Glomerular endothelial cell (primary cell): ENCODE data around the gene JPT1. TPM values are rescaled to one million over a fixed set of nuclear protein-coding genes. Genes with fewer than 3 reads are reported as not detected.
"Not testable (repeated sequence)": the region's sequence is repeated elsewhere in the genome, so short reads cannot be mapped to it uniquely, and the experiment has no call there.

ENCODE experiments used
- DNase-seq: peaks from one replicate; pipeline ENCODE4 v3.0.0-alpha.2; 2011; ENCODE audit warnings: low read depth, low spot score; ENCODE audit errors: extremely low read depth
- total RNA-seq: library from RNA; depleted of rRNA; stranded (reverse); fragments of >200 nt; gene quantifications from 2 replicates; pipeline ENCODE4 v1.2.3, GENCODE V29; 2015

JPT1 gene
- total RNA-seq, 1 donor from 2014 or later, result 257 TPM

DNA sequence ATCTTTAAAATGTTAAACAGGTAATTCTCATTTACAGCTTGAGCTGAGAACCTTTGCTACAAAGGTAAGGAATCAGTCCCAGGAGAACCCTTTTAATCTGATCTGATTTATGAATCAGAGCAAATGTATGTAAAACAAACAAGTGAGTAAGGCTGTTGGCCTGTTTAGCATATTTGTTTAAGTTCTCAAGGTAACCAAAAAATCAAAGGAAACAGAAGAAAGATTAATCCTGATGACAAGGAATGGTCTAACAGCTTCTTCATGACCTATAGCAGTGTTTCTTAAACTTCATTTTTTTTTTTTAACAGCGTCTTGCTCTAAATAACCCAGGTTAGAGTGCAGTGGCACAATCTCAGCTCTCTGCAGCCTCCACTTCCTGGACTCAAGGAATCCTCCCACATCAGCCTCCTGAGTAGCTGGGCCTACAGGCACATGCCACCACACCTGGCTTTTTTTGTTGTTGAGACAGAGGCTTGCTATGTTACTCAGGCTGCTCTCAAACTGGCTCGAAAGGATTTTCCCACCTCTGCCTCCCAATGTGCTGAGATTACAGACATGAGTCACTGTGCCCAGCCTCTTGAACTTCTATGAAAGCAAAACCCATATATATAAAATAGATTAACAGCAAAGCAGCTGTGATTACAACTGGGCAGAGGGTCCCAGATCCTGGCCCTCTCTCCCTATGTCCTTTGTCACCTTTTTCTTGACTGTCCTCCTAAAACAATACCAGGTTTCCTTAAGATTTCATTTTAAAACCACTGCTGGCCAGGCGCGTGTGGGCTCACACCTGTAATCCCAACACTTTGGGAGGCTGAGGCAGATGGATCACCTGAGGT, 5.1 kb upstream of the JPT1 start:
- no peak for DNase-seq

DNA sequence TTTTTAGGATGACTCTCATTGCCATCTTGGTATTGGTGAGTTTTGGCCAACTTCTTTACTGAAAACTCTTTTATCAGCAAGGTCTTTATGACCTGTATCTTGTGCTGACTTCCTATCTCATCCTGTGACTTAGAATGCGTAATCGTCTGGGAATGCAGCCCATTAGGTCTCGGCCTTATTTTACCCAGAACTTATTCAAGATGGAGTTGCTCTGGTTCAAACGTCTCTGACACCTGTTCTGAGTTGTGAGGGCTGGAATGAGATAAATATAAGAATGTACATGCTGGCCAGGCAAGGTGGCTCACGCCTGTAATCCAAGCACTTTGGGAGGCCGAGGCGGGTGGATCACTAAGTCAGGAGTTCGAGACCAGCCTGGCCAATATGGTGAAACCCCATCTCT, 4.2 kb upstream of the JPT1 start:
- DNase-seq, result not testable (repeated sequence)

DNA sequence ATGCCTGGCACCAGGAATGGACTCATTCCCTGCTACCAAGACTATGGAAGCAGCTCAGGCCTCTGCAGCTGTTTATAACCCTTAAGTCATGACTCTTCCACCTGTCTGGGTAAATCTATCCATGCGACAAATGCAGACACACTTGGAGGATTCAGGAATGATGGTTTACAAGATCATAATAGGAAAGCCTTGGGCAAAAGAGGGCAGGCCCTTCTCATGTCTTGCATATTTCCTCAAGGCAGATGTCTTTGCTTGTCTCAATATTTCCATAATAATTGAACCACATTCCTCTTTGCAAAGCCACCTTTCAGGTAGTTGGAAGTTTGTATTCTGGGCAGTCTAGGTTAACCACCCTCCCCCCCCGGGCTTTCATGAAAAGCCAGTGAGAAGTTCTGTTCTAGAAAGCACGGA, 884 bp upstream of the JPT1 start:
- no peak for DNase-seq

DNA sequence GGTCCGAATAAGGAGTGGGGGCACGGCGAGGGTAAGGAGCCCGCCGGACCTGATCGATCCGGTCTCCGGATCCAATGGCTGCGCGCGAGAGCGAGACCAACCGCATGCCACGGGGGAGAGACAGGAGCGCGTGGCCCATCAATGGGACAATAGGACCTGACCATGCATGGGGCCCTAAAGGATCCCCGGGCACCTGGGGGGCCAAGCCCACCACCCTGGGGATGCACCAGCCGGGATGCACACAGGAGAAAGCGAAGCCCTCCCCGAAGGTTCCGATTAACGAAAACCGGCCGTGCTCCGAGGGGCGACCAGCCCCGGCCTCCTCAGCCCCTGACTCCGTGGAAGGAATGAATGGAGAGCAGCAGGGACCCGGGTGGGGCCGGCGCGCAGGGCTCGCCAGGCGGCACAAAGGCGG, 525 bp downstream of the JPT1 start:
- DNase-seq, result no peak

DNA sequence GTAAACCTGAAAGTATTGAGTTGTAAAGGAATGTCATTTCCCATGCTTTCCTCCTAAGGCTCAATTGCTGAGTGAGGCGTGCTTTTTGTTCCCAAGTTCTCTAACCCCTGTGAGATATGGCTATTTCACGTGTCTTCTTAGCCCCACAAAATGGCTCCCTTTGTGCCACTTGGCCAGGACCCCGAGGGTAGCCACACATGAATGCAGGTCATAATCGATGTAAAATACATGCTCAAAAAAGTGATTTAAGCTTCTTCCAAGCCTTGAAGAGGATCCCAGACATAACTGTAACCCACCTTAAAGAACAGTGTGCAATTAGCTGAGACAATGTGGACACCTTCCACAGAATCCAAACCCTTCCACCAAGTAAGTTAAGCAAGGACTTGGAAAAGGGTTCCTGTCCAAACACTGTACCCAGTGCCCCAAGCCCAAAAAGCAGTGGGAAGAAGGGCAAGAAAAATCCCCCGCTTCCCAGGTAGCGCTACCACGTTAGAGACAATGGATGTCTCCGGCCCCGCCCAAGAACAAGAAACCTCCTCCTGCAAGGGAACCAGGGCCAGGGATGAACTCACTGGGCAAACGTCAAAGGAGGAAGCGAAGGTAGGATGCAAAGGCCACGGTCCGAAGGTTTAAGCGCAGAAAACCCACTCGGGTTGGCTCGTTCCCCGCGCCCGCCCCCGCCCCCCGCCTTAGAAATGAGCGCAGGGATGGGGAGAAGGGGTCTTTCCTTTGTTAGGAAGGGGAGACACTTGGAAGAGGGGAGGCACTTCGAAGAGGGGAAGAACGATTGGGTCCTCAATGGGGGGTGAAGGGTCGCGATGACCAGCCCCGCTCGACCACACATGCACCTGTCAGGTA, 1.2 kb downstream of the JPT1 start:
- no peak for DNase-seq

DNA sequence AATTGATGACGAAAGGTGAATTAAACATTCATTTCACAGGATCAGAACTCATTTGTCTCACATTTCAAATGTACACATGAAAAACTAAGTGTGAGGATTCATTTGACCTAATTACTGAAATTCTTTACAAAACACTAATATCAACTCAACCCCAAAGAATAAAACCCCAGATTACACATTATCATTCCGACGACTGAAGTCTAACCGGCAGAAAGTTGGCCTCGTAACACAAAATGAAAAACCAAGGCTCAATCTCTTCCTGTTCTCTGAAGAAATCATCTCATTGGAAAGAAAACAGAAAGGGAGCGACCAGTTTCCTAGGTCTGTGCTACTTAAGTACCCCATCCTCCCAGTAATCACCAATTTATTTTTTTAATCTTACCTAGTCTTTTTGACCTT, 1.8 kb downstream of the JPT1 start:
- DNase-seq, result no peak

DNA sequence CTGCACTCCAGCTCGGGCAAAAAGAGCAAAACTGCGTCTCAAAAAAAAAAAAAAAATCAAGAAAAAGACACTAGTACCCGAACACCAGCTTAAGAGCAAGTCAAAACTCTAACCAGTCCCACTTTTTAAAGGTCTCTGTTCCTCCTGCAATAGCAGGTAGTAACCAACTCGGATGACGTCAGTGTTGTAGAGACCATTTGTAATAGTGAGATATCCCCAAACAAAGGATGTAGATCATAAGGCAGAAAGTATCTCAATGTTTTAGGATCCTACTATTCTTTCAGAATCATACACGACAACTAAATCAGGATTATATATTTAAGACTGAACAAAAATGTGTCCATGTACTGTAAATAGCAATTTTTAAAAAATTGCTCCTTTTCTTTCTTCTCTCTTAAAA, 2.4 kb downstream of the JPT1 start:
- no peak for DNase-seq

DNA sequence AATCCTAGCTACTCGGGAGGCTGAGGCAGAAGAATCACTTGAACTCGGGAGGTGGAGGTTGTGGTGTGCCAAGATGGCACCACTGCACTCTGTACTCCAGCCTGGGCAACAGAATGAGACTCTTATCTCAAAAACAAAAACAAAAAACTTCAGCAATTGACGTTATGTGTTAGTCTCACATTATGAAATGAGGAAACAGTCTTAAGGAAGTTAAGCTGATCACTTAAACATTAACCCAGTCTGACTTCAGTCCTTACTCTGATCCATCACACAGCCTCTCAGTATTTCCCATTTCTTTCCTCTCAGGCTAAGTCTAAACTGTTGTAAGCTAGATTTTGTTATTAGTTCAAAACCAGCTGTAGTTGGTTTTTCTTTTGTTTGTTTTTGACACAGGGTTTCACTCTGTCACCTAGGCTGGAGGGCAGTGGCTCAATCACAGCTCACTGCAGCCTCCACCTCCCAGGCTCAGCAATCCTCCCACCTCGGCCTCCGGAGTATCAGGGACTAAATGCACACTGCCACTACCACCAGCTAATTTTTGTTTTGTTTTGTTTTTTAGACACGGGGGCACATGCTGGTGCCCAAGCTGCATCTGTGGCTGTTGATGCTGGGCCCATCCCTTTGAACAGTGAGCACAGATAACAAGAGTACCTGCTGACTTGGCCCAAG, 6.3 kb downstream of the JPT1 start:
- DNase-seq, result no peak

DNA sequence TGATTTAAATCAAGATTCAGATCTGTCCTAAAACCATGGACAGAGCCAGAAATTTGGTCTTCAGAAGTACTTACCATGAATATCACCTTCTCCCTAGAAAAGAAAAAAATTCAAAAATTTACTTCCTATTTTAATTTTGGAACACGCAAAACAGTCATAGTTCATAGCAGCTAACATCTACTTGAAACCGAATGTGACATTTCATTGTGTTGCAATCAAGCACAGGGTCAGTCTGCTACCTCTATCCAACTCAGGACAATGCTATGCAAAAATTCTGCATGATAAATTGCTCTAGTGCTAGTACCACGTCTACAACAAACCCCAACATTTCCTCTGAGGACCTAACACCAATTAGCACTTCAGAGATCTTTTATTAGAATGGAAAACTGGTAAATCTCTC, 7.7 kb downstream of the JPT1 start:
- DNase-seq, result no peak

DNA sequence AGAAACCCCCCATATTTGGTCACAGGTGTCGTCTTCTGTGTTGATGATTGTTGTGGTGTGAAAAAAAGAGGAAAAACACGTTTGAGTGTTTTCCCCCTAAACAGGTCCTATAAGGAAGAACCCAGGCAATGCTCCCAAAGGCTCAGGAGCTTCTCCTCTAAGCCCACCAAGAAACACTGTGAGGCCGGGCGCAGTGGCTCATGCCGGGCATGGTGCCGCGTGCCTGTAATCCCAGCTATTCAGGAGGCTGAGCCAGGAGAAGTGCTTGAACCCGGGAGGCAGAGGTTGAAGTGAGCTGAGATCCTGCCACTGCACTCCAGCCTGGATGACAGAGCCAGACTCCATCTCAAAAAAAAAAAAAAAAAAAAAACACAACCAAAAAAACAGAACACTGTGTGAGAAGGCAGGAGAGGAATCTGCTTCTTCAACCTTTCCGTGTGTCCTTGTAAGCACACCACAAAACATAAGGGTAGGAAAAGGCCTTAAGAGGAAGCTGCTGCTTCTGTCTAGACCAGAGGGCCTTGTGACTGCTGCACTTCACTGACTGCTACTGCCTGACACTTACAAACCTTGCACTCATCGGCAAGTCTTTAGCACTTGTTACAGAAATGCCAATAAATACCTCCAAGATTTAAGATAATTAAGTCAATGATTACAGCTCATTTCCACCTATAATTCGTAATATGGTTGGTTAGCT, 9.3 kb downstream of the JPT1 start:
- DNase-seq, result no peak

DNA sequence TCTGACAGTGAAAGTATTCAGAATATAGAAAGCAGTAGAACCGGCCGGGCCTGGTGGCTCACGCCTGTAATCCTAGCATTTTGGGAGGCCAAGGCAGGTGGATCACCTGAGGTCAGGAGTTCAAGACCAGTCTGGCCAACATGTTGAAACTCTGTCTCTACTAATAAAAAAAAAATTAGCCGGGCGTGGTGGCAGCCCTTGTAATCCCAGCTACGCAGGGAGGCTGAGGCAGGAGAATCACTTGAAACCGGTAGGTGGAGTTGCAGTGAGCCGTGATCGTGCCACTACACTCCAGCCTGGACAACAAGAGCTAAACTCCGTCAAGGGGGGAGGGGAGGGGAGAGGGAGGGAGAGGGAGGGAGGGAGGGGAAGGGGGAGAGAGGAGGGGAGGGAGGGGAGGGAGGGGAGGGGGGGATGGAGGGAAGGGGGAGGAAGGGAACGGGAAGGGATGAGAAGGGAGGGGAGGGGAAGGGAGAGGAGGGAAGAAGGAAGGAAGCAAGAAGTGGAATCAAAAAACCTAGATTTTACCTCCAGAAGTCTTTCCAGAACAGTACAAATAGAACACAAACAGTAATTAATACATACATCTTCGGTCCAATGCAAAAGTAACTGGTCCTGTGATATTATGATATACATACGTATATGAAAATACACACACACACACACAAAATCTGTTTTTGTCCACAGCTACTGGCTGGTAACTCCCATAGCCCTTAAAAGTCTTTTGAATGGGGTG, 11.9 kb downstream of the JPT1 start:
- no peak for DNase-seq

DNA sequence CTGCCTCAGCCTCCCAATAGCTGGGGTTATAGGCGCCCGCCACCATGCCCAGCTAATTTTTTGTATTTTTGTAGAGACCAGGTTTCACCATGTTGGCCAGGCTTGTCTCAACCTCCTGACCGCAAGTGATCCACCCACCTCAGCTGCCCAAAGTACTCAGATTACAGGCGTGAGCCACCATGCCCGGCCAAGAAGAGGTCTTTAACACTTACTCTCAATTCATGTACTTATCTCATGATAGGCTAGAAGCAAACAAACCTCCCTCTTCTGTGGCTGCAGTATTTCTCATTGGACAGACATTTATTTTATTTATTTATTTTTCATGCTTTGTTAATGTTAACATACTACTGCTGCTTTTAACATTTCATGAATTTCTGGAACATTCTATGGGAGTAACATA, 15.8 kb downstream of the JPT1 start:
- no peak for DNase-seq

DNA sequence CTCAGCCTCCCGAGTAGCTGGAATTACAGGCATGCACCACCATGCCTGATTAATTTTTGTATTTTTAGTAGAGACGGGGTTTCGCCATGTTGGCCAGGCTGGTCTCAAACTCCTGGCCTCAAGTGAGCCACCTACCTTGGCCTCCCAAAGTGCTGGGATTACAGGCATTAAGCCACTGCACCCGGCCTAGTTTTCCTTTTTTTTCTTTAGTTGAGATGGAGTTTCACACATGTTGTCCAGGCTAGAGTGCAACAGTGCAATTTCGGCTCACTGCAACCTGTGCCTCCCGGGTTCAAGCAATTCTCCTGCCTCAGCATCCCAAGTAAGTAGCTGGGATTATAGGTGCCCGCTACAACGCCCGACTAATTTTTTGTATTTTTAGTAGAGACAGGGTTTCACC, 16.6 kb downstream of the JPT1 start:
- DNase-seq, result not testable (repeated sequence)

DNA sequence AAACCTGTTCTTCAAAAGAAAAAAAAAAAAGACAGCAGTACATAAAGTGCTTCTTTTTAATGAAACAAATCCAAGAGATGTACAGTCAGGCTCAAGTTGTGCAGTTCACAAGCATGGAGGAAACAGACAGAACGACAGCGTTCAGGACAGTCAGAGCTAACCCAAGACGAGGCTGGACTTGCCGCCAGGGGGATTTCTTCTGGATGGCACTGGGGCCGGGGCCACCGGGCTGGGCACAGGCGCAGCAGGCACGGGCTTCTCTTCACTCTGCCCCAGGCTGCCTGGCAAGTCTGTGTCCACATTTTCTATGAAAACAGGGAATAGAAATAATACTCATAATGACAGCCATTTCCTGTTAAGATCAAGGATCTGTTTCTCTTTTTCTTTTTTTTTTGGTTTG, 18.4 kb downstream of the JPT1 start:
- DNase-seq, result no peak

DNA sequence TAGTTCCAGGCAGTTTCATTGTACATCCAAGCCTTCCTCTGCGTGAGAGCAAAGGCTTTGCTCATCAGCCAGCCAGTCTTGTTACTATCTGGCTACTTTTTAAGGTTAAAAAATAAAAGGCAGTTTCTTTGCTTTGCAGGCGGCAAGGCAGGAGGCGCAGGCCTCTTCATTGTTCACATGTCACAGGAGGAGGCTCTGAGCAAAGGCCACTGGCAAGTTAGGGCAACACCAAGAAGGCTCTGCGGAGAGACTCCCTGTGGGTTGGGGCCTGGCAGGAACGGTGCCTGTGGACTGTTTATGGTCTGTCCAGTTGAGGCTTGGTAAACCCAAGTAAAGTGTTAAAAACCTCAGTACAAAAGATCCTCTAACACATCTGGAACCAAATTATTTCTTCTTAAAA, 18.9 kb downstream of the JPT1 start:
- DNase-seq, result no peak

DNA sequence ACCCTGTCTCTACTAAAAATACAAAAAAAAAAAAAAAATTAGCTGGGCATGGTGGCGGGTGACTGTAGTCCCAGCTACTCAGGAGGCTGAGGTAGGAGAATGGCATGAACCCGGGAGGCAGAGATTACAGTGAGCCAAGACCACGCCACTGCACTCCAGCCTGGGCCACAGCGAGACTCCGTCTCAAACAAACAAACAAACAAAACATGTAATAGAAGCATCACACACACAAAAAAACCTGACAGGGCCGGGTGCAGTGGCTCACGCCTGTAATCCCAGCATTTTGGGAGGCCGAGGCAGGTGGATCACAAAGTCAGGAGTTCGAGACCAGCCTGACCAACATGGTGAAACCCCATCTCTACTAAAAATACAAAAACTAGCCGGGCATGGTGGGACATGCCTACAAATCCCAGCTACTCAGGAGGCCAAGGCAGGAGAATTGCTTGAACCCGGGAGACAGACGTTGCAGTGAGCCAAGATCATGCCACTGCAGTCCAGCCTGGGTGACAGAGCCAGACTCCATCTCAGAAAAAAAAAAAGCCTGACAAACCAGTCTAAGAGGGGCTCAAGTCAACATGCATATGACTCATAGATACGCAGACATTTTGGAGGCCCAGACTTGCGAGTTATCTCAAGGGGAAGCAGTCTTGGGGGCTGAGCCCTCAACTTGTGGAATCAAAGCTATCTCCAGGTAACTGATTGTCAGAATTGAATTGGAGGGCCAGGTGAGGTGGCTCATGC, 20.5 kb downstream of the JPT1 start:
- not testable (repeated sequence) for DNase-seq

DNA sequence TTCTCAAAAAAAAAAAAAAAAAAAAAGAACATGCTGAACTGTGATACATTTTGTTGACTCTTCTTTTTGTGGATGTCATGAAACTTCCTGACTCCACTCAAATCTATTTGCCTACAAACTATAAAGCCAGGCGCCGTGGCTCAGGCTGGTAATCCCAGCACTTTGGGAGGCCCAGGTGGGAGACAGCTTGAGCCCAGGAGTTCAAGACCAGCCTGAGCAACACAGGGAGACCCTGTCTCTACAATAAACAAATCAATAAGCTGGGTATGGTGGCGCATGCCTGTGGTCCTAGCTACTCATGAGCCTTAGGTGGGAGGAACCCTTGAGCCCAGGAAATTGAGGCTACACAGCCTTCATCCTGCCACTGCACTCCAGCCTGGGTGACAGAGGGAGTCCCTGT, 21.3 kb downstream of the JPT1 start:
- DNase-seq, result no peak

DNA sequence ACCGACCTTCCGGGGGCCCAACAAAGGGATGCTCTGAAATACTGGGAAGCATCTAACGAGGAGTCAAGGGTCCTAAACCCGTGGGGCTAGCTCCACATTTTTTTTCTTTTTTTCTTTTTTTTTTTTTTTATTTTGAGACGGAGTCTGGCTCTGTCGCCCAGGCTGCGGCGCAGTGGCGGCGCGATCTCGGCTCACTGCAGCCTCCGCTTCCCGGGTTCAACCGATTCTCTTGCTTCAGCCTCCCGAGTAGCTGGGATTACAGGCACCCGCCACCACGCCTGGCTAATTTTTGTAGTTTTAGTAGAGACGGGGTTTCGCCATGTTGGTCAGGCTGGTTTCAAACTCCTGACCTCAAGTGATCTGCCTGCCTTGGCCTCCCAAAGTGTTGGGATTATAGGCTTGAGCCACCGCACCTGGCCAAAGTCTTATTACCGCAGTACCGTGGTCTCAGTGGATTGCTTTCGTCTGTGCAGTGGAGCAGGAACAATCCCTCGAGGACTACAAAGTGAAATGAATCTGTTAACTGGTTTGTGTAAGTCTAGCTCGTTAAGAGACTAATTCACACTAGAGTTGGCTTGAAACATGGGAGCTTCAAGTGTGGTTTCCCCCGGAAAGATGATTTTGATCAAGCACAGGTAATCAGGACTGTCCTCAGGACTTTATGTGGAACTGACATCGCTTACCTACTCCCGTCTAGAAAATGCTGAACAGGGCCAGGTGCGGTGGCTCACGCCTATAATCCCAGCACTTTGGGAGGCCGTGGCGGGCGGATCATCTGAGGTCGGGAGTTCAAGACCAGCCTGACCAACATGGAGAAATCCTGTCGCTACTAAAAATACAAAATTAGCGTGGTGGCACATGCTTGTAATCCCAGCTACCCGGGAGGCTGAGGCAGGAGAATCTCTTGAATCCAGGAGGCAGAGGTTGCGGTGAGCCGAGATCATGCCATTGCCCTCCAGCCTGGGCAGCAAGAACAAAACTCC, 22.0 kb downstream of the JPT1 start:
- DNase-seq, result not testable (repeated sequence)
